Measurements from ENCODE around the gene ERC2.

Gene ERC2

DNA sequence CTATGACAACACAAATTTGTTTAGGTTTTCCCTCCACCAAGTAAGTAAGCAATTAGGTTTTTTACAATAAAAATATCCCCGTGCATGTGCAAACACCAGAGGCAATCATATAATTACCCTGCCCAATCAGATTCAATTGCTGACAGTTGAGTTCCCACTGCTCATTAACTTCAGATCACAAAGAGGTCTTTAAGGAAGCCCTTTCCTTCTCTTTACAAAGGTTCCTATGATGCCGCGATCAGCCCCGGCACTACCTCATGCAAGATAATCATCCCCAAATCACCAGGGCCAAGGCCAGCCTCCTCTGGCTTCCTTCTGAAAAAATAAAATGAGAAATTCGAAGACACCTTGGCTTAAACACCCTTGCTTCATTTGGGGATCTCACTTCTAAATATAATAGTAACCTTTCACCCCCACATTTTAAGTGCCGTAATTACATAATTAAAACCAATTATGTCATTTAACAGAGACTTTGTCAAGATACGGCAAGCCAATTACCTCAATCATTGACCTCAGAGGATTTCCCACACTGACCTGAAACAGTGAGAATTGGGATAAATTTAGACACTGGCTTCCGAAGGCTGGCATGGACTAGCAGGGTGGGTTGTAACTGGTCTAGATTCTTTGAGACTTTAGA lies 859.8 kb downstream of the ERC2 start:
- TF ChIP-seq, protein P1, sequence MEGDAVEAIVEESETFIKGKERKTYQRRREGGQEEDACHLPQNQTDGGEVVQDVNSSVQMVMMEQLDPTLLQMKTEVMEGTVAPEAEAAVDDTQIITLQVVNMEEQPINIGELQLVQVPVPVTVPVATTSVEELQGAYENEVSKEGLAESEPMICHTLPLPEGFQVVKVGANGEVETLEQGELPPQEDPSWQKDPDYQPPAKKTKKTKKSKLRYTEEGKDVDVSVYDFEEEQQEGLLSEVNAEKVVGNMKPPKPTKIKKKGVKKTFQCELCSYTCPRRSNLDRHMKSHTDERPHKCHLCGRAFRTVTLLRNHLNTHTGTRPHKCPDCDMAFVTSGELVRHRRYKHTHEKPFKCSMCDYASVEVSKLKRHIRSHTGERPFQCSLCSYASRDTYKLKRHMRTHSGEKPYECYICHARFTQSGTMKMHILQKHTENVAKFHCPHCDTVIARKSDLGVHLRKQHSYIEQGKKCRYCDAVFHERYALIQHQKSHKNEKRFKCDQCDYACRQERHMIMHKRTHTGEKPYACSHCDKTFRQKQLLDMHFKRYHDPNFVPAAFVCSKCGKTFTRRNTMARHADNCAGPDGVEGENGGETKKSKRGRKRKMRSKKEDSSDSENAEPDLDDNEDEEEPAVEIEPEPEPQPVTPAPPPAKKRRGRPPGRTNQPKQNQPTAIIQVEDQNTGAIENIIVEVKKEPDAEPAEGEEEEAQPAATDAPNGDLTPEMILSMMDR (IDR thresholded peaks at IDR 0.05) = no peak

DNA sequence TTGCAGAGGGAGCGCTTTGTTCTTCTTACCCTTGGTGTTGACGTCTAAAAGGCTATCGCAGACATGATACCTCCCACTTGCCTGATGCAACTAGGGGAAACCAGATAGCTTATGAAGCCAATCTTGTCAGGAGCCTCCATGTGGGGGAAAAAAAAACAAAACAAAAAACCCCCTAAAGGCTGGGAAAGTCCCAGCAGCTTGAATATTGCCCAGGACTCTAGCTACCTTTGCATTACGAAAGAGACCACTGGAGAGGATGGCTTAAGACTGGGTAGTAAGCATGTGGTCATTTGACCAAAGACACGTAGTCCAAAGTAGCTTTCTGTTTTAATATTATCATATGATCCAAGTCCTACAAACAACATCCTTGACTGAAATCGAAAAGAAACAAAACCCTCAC lies 860.4 kb downstream of the ERC2 start:
- TF ChIP-seq, protein P1 (IDR thresholded peaks at IDR 0.05) = no peak

DNA sequence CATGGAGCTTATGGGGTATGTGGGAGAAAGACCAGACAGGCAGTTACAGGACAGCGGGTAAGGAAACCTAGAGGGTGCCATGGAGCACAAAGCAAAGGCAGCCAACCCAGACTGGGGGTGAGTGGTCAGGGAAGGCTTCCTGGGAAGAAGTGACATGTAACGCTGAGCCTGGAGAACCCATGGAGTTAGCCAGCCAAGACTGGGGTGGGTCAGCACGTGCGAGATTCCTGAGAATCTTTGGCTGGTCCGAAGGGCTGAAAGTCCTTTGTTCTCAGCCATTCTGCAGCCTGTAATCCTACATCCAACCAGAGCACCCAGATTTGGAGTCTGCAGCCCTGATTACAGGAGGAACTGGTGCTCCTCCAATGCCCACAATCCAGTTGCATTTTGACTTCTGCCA lies 861.1 kb downstream of the ERC2 start:
- TF ChIP-seq, protein P1 (IDR thresholded peaks at IDR 0.05) = no peak

DNA sequence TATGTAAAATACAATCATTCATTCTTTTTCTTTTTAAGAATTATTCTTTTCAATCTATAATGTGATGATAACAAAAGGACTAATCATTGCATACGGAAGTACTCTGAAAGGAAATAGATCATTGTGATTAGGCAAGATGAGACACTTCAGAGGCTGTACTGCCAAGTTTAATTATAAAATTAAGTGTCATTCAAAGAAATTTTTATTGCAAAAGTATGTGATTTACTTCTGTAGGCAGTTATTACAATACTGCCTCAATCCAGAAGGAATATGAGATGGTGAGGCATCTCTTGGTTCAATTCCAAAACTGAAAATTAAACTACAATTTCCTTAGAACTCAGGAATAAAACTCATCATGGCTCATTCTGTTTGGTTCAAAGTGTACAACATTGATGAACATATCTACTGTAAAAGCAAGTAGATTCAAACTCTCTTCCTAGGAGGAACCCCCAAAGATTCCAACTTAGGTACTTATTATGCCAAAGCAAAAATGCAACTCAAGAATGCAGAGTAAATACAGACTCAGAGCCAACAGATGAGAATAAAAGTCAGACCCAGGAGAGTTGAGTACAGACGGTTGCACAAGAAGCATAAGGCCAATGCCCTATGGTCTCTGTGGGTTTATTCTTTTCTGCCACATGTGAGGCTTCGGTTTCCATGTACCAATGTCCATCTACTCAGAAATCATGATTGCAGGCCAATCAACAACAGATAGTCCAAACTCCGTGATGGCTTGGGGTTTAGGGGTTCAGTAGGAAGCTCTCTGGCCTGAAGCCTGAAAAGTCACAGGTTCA lies 862.6 kb downstream of the ERC2 start:
- TF ChIP-seq, protein P1 (IDR thresholded peaks at IDR 0.05) = no peak

DNA sequence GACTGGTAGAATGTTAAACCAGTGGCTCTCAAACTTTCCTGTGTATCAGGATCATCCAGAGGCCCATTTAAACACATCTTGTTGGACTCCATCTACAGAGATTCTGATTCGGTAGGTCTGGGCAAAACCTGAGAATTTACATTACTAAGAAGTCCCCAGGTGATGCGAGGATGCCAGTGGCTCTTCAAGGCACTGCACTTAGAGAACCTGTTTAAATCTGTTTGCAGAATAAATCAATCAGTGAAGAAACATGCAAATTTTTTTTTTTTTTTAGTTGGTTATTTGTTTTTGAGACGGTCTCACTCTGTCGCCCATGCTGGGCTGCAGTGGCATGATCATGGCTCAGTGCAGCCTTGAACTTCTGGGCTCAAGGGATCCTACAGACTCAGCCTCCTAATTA lies 863.4 kb downstream of the ERC2 start:
- TF ChIP-seq, protein P1 (IDR thresholded peaks at IDR 0.05) = no peak

DNA sequence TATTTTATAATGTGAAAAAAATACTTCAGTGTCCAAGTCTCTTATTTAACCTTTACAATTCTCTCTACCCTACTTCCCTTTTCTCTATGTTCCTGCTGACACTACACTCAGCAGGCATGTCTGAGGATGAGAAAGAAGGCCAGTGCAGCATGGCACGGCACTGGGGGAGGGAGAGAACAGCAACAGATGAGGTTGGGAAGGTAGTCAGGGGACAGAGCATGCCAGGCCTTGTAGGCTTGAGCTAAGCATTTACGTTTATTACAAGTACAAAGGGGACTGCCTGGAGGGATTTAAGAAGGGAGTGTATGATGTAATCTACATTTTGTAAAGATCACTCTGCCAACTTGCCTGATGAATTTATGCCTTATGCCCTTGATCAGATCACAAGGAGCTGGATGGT lies 863.9 kb downstream of the ERC2 start:
- TF ChIP-seq, protein P1 (IDR thresholded peaks at IDR 0.05) = no peak

DNA sequence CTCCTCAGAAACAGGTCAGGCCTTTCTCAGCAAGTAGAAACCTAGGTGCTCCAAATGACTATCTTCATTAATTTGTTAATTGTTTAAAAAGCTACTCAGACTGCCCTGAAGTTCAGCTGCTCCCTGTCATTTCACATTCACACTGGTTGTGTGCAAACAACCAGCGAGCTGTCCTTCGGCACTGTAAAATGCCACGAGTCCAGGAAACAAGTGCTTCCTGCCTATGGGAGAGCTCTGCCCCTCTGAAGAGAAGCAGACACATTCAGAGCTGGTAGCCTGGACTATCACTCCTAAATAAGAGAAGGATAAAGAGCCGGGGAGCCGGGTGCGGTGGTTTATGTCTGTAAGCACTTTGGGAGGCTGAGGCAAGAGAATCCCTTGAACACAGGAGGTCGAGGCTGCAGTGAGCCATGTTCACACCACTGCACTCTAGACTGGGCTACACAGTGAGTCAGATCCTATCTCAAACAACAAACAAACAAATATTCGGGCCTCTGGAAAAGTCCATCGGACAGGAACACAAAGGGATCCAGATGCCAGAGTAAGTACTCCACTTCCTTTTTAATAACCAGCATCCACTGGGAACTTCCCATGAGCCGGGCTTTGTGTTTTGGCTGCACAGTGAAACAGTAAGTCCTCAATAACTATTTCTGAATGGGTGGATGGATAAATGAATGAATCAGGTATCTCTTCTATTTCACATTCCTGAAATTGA lies 866.7 kb downstream of the ERC2 start:
- TF ChIP-seq, protein P1 (IDR thresholded peaks at IDR 0.05) = no peak
